ENCODE results near the gene PARVB.
"Not testable (repeated sequence)": the region's sequence is repeated elsewhere in the genome, so short reads cannot be mapped to it uniquely, and the experiment has no call there.

Gene PARVB

GRCh38 chr22:44051358-44051757, 27.3 kb downstream of the PARVB start:
- TF ChIP-seq CTCF (IDR thresholded peaks at IDR 0.05; ENCODE audit: insufficient read depth, low read depth, low read length, missing control alignments): no peak
- no peak overlapping the region for H3K4me3 ChIP-seq (ENCODE audit: low read depth, low read length)

GRCh38 chr22:44051961-44052360, 27.9 kb downstream of the PARVB start:
- no peak for DNase-seq (ENCODE audit: low read depth)
- no peak overlapping the region for H3K4me3 ChIP-seq (ENCODE audit: low read depth, low read length)
- TF ChIP-seq CTCF (IDR thresholded peaks at IDR 0.05; ENCODE audit: insufficient read depth, low read depth, low read length, missing control alignments): no peak

More at GRCh38 chr22:44051358-44051757, 27.3 kb downstream of the PARVB start:
- no peak for DNase-seq (ENCODE audit: low read depth)

GRCh38 chr22:44055805-44056204, 31.7 kb downstream of the PARVB start:
- DNase-seq (ENCODE audit: low read depth): no peak
- H3K4me3 ChIP-seq (ENCODE audit: low read depth, low read length): no peak overlapping the region
- TF ChIP-seq CTCF (IDR thresholded peaks at IDR 0.05; ENCODE audit: insufficient read depth, low read depth, low read length, missing control alignments): no peak

GRCh38 chr22:44056649-44057048, 32.5 kb downstream of the PARVB start:
- not testable (repeated sequence) for H3K4me3 ChIP-seq (ENCODE audit: low read depth, low read length); DNase-seq (ENCODE audit: low read depth)

- DNase-seq (ENCODE audit: low read depth): no peak
- H3K4me3 ChIP-seq (ENCODE audit: low read depth, low read length): no peak overlapping the region
- TF ChIP-seq CTCF (IDR thresholded peaks at IDR 0.05; ENCODE audit: insufficient read depth, low read depth, low read length, missing control alignments): no peak
These were observed 33.4 kb downstream of the PARVB start for GRCh38 chr22:44057401-44057987.

GRCh38 chr22:44063462-44064371, 39.6 kb downstream of the PARVB start:
- peak; percentile 87 for DNase-seq (ENCODE audit: low read depth)
- H3K4me3 ChIP-seq (ENCODE audit: low read depth, low read length): peak overlapping the region; percentile 9
- no peak for TF ChIP-seq CTCF (IDR thresholded peaks at IDR 0.05; ENCODE audit: insufficient read depth, low read depth, low read length, missing control alignments)

GRCh38 chr22:44067033-44067432, 42.9 kb downstream of the PARVB start:
- H3K4me3 ChIP-seq (ENCODE audit: low read depth, low read length): no peak overlapping the region
- no peak for TF ChIP-seq CTCF (IDR thresholded peaks at IDR 0.05; ENCODE audit: insufficient read depth, low read depth, low read length, missing control alignments)
- peak; percentile 25 for DNase-seq (ENCODE audit: low read depth)

Data from GM12865 (cell line).